WTC11 (cell line): ENCODE data around the gene NAALADL2. TPM values are rescaled to one million over a fixed set of nuclear protein-coding genes. Genes with fewer than 3 reads are reported as not detected.

Experiments
- ATAC-seq: fragments of 200-7000 bp; cut with Tn5 transposase; 2 replicates; pipeline ENCODE4 v1.10.0; 2021; ENCODE audit warnings: mild to moderate bottlenecking, moderate library complexity
- CTCF ChIA-PET: fragments of 300-600 bp; sonication (Branson Sonifier 250); formaldehyde crosslinking; loops from one replicate; lab custom pipeline; 2021; ENCODE audit warnings: antibody characterized with exemption; lab: Charles Lee
- POLR2A ChIA-PET: fragments of 350-600 bp; sonication (Branson Sonifier 250); formaldehyde crosslinking; loops from one replicate; lab custom pipeline; 2021; ENCODE audit warnings: antibody characterized with exemption; lab: Charles Lee
- DNase-seq: peaks from one replicate; pipeline ENCODE4 v3.0.0; 2021; ENCODE audit warnings: low spot score
- H3K27ac Mint-ChIP-seq: 2 replicates; pipeline ENCODE4 v1.8.0; 2021; ENCODE audit warnings: mixed read lengths
- H3K27me3 Mint-ChIP-seq: 2 replicates; pipeline ENCODE4 v1.8.0; 2021; ENCODE audit warnings: low read depth, mild to moderate bottlenecking, moderate library complexity, mixed read lengths
- H3K36me3 Mint-ChIP-seq: 2 replicates; pipeline ENCODE4 v1.8.0; 2021; ENCODE audit warnings: mixed read lengths
- H3K4me1 Mint-ChIP-seq: 2 replicates; pipeline ENCODE4 v1.8.0; 2022; ENCODE audit warnings: mixed read lengths
- H3K4me3 Mint-ChIP-seq: 2 replicates; pipeline ENCODE4 v1.8.0; 2021; ENCODE audit warnings: mild to moderate bottlenecking, moderate library complexity, mixed read lengths
- H3K9me3 Mint-ChIP-seq: 2 replicates; pipeline ENCODE4 v1.8.0; 2021; ENCODE audit warnings: mixed read lengths
- AR ChIP-seq: fragments of 250-450 bp; sonication (Bioruptor Pico); IDR thresholded peaks from 2 replicates; pipeline ENCODE4 v1.9.0; 2021; ENCODE audit warnings: mild to moderate bottlenecking
- ATF3 ChIP-seq: sonication (generic); formaldehyde crosslinking; conservative IDR thresholded peaks from 2 replicates; pipeline ENCODE4 v1.8.1; 2022; ENCODE audit warnings: mild to moderate bottlenecking, missing genetic modification reagents
- CBFB ChIP-seq: sonication (generic); formaldehyde crosslinking; IDR thresholded peaks from 2 replicates; pipeline ENCODE4 v1.8.1; 2022; ENCODE audit warnings: mild to moderate bottlenecking, low read depth, missing genetic modification reagents
- CREB1 ChIP-seq: sonication (generic); formaldehyde crosslinking; IDR thresholded peaks from 2 replicates; pipeline ENCODE4 v1.8.0; 2023; ENCODE audit warnings: mild to moderate bottlenecking, missing genetic modification reagents
- ETV6 ChIP-seq: sonication (generic); formaldehyde crosslinking; IDR thresholded peaks from 2 replicates; pipeline ENCODE4 v1.8.1; 2022; ENCODE audit warnings: mild to moderate bottlenecking, missing genetic modification reagents
- FOXJ3 ChIP-seq: sonication (generic); formaldehyde crosslinking; IDR thresholded peaks from 2 replicates; pipeline ENCODE4 v1.9.0; 2021; ENCODE audit warnings: missing genetic modification reagents, mild to moderate bottlenecking, borderline replicate concordance
- FOXK1 ChIP-seq: sonication (generic); formaldehyde crosslinking; IDR thresholded peaks from 2 replicates; pipeline ENCODE4 v1.8.0; 2022; ENCODE audit warnings: mild to moderate bottlenecking, moderate library complexity, missing genetic modification reagents
- GABPB1 ChIP-seq: sonication (generic); formaldehyde crosslinking; IDR thresholded peaks from 2 replicates; pipeline ENCODE4 v1.8.1; 2023; ENCODE audit warnings: mild to moderate bottlenecking, missing genetic modification reagents
- IRF1 ChIP-seq: sonication (generic); formaldehyde crosslinking; IDR thresholded peaks from 2 replicates; pipeline ENCODE4 v1.8.0; 2023; ENCODE audit warnings: missing genetic modification reagents
- MAX ChIP-seq: sonication (generic); formaldehyde crosslinking; IDR thresholded peaks from 2 replicates; pipeline ENCODE4 v1.8.0; 2022; ENCODE audit warnings: mild to moderate bottlenecking, missing genetic modification reagents
- NFATC4 ChIP-seq: fragments of 250-450 bp; sonication (Bioruptor Pico); IDR thresholded peaks from 2 replicates; pipeline ENCODE4 v1.9.0; 2021; ENCODE audit warnings: mild to moderate bottlenecking
- RELA ChIP-seq: sonication (generic); formaldehyde crosslinking; IDR thresholded peaks from 2 replicates; pipeline ENCODE4 v1.8.1; 2022; ENCODE audit warnings: missing genetic modification reagents, mild to moderate bottlenecking, borderline replicate concordance
- RORB ChIP-seq: fragments of 250-450 bp; sonication (Bioruptor Pico); IDR thresholded peaks from 2 replicates; pipeline ENCODE4 v1.9.0; 2021; ENCODE audit warnings: mild to moderate bottlenecking
- SOX15 ChIP-seq: fragments of 250-450 bp; sonication (Bioruptor Pico); IDR thresholded peaks from 2 replicates; pipeline ENCODE4 v1.9.0; 2021; ENCODE audit warnings: mild to moderate bottlenecking
- TCF7 ChIP-seq: sonication (generic); formaldehyde crosslinking; IDR thresholded peaks from 2 replicates; pipeline ENCODE4 v1.8.0; 2022; ENCODE audit warnings: mild to moderate bottlenecking, low read depth, missing genetic modification reagents, moderate library complexity
- TEAD1 ChIP-seq: sonication (generic); formaldehyde crosslinking; IDR thresholded peaks from 2 replicates; pipeline ENCODE4 v1.8.0; 2022; ENCODE audit warnings: mild to moderate bottlenecking, missing genetic modification reagents
- USF1 ChIP-seq: sonication (generic); formaldehyde crosslinking; IDR thresholded peaks from 2 replicates; pipeline ENCODE4 v1.8.0; 2022; ENCODE audit warnings: mild to moderate bottlenecking, missing genetic modification reagents
- USF2 ChIP-seq: sonication (generic); formaldehyde crosslinking; IDR thresholded peaks from 2 replicates; pipeline ENCODE4 v1.8.1; 2023; ENCODE audit warnings: mild to moderate bottlenecking, missing genetic modification reagents, moderate library complexity
- ZBTB43 ChIP-seq: sonication (generic); formaldehyde crosslinking; IDR thresholded peaks from 2 replicates; pipeline ENCODE4 v1.8.1; 2023; ENCODE audit warnings: mild to moderate bottlenecking, missing genetic modification reagents
- ZNF219 ChIP-seq: sonication (generic); formaldehyde crosslinking; IDR thresholded peaks from 2 replicates; pipeline ENCODE4 v1.8.0; 2023; ENCODE audit warnings: missing genetic modification reagents, mild to moderate bottlenecking, borderline replicate concordance
- ZNF281 ChIP-seq: sonication (generic); formaldehyde crosslinking; IDR thresholded peaks from 2 replicates; pipeline ENCODE4 v1.8.0; 2023; ENCODE audit warnings: mild to moderate bottlenecking, missing genetic modification reagents
- ZSCAN18 ChIP-seq: fragments of 250-450 bp; sonication (Bioruptor Pico); IDR thresholded peaks from 2 replicates; pipeline ENCODE4 v2.1.2; 2022; ENCODE audit warnings: mild to moderate bottlenecking, moderate library complexity
- total RNA-seq: library from RNA; stranded (reverse); gene quantifications from 3 replicates; pipeline ENCODE4 v1.2.3, GENCODE V29; 2021

The NAALADL2 gene
- total RNA-seq, 1 experiment from 2014 or later: 1.2 TPM

- TF ChIP-seq AR (CRISPR knock-in tag) (no peak), TCF7 (CRISPR knock-in tag) (no peak), MAX (CRISPR knock-in tag) (no peak), FOXK1 (no peak), NFATC4 (CRISPR knock-in tag) (no peak), SOX15 (CRISPR knock-in tag) (no peak)
Measured at GRCh38 chr3:174844746-174845145, 14.4 kb upstream of the NAALADL2 start (continued).

- no peak for ATAC-seq
- Mint-ChIP-seq H3K9me3 (peaks cover 26% of the 10 kb centered on the region), H3K4me3 (no peak overlapping the region), H3K4me1 (peaks cover 33% of the 10 kb centered on the region), H3K27me3 (no peaks in the 10 kb centered on the region), H3K36me3 (peaks cover 7% of the 10 kb centered on the region), H3K27ac (no peak overlapping the region)
- POLR2A ChIA-PET: no interaction called here
- TF ChIP-seq ETV6 (CRISPR knock-in tag) (no peak), USF2 (CRISPR knock-in tag) (no peak), CBFB (CRISPR knock-in tag) (no peak), RELA (CRISPR knock-in tag) (no peak), USF1 (CRISPR knock-in tag) (no peak), ATF3 (no peak), ZNF281 (no peak), ZBTB43 (CRISPR knock-in tag) (no peak), ZSCAN18 (CRISPR knock-in tag) (no peak), ZNF219 (CRISPR knock-in tag) (no peak), RORB (CRISPR knock-in tag) (no peak), GABPB1 (no peak), IRF1 (CRISPR knock-in tag) (no peak), TEAD1 (CRISPR knock-in tag) (no peak), CREB1 (CRISPR knock-in tag) (no peak), FOXJ3 (CRISPR knock-in tag) (no peak)
- DNase-seq: no peak
- CTCF ChIA-PET: no interaction called here
Measured at GRCh38 chr3:174846055-174846454, 13.1 kb upstream of the NAALADL2 start.
